GM18526 (cell line): ENCODE data around the gene COL9A3.

ENCODE experiments used
- POLR2A ChIP-seq: IDR thresholded peaks from 3 replicates; pipeline ENCODE4 v1.6.1; 2011; ENCODE audit not compliant: insufficient read length; ENCODE audit errors: extremely low read depth

Gene COL9A3

GRCh38 chr20:62828511-62829230, 11.8 kb downstream of the COL9A3 start:
- no peak for TF ChIP-seq POLR2A

DNA sequence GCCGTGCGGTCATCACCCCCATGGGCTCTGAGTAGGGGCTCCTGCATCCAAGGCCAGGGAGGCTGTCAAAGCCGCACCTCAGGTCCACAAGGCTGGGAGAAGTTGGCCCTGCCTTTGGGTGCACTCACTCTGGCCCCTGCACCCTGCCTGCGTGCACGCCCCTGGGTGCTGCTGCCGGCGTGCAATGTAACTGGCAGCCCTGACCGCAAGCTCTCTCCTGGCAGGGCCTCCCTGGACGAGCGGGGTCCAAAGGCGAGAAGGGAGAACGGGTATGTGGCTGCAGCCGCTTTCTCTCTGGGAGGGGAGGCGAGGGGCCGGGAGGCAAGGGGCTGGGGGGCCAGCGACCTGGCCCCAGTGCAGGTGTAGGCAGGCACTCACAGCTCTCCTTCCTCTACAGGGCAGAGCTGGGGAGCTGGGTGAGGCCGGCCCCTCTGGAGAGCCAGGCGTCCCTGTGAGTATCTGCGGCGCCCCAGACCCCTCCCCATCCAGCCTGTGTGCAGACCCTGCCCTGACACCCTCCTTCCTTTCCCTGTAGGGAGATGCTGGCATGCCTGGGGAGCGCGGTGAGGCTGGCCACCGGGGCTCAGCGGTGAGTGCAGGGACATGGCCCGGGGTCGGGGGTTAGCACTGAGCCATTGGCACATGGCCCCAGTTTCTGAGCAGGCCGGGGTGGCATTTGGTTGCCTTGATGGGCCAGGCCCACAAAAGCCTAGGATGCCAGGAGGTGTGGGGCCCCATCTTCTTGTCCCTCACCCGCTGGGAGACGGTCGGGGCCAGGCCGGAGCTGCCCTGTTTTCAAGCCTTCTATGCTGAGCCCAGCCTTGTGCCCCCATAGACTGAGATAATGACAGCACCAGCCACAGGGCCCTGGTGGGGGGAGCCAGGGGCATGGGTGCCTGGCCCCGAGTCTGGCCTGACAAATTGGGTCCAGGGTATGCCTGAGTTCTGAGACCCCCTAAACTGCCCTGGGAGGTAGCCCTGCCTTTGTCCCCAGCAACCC, 12.7 kb downstream of the COL9A3 start:
- TF ChIP-seq POLR2A: no peak

DNA sequence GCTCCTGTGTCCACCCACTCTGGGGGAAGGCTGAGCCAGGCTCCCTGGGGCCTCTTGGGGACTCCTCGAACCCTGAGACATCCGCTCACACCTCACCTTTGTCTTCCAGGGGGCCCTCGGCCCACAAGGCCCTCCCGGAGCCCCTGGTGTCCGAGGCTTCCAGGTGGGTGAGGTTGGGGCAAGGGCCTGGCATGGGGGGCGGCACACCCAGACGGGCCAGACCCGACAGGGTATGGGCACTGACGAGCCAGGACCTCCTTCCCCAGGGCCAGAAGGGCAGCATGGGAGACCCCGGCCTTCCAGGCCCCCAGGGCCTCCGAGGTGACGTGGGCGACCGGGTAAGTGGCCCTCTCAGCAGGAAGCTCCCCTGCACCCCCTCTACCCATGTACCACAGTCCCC, 13.4 kb downstream of the COL9A3 start:
- no peak for TF ChIP-seq POLR2A

DNA sequence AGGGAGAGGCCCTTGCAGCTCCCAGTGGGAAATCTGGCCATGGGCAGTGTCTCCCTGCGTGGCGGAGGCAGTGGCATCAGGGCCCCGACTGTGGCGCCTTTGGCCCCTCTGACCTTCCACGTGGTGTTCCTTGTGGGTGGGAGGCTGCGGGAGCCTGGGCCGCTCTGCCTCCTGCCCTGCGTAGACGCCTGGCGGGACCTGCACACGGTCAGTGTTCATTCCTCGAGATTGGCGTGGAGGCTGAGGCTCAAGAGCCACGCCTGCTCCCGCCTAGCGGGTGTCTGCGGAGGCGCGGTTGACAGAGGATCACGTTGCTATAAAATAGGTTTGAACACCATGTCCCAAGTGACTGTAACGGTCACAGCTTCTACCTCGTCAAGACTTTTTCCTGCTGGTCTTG, 14.0 kb downstream of the COL9A3 start:
- TF ChIP-seq POLR2A: no peak

DNA sequence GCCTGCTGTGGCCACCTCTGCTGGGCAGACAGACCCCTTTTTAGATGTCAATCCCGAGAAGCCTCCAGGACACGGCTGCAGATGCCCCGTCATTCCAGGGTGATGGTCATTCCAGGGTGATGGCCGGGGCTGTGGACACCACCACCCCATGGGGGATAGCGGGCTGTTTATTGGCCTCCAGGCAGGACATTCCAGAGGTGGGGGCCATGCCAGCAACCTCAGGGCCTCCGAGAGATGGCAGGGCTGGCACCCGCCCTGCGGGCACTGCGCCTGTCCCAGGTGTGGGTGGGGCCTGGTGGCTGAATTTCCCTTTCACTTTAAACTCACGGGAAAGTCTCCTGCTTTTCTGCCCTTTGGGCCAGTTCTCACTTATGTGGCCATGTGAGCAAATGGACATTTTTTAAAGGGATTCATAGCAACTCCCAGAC, 14.5 kb downstream of the COL9A3 start:
- TF ChIP-seq POLR2A: no peak

DNA sequence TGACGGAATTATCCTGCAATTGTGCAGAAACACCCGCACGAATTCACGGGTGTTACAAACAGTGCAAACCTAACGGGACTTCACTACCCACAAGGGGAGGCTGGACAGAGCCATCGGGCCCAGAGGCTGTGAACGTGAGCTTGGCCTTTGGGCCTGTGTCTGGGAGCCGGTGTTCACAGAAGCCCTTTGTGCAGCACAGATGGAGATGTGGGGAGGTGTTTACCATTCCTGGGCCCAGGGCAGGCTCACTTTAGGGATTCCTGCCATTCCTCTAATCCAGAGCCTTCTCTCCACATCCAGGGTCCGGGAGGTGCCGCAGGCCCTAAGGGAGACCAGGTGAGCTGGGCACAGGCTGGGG, 15.0 kb downstream of the COL9A3 start:
- no peak for TF ChIP-seq POLR2A

DNA sequence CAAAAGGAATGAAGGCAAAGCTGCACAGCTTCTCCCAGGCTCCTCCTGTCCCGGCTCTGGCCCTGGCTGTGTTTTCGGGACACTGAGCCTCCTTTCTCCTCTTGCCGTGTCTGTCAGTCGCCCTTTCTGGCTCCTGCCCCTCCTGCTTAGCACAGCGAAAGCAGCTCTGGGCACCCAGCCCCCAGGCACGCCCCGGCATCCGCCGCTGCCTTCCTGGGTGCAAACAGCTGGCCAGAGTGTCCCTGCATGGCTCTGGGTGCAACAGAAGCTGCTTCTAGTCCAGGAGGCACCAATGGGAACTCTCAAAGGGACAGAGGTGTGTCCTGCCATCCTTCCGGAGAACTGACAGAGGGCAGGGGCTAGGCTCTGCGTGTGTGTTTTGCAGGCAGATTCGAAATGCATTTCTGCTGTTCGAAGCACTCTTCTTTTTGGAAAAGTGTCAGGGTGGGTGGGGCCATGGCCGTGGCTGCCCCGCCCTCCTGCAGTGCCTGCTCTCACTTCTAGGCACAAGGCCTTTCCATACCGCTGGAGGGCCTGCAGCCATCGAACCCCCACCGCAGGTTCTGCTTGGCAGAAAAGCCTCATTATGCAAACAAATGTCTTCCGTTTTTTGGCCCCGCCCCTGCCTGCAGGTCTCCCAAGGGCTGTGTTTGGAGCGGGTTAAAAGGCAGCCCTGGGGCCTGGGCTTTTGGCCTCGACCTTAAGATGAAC, 15.5 kb downstream of the COL9A3 start:
- TF ChIP-seq POLR2A: no peak

GRCh38 chr20:62832951-62833391, 16.1 kb downstream of the COL9A3 start:
- no peak for TF ChIP-seq POLR2A

DNA sequence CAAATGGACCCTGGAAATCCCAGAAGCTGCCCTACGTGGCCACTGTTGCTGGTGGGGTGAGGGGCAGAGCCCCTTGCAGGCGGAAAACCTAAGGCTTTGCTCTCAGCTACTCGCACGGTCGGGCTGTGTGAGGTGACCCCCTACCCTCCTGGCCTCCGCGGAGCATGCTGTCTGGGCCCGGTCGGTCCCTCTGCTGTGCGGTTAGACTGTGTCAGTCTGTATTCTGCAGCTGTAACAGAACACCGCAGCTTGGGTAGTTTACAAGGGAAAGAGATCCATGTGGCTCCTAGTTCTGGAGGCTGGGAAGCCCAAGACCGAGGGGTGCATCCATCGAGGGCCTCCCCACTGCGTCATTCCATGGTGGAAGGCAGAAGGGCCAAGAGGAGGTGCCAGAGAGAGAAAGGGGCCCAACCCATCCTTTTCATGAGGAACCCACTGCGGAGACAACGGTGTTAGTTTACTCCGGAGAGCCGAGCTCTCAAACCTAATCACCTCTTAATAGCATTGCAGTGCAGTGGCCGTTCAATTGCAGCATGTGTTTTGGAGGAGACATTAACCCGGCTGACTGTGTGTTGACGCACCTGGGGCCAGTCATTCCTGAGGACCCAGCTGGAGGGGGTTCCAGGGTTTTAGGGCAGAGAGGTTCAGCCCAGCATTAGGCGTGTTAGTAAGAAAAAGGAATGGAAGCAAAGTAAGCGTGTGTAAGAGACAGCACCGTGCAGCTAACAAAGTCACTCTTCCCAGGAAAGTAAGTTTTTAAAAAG, 18.3 kb downstream of the COL9A3 start:
- no peak for TF ChIP-seq POLR2A

DNA sequence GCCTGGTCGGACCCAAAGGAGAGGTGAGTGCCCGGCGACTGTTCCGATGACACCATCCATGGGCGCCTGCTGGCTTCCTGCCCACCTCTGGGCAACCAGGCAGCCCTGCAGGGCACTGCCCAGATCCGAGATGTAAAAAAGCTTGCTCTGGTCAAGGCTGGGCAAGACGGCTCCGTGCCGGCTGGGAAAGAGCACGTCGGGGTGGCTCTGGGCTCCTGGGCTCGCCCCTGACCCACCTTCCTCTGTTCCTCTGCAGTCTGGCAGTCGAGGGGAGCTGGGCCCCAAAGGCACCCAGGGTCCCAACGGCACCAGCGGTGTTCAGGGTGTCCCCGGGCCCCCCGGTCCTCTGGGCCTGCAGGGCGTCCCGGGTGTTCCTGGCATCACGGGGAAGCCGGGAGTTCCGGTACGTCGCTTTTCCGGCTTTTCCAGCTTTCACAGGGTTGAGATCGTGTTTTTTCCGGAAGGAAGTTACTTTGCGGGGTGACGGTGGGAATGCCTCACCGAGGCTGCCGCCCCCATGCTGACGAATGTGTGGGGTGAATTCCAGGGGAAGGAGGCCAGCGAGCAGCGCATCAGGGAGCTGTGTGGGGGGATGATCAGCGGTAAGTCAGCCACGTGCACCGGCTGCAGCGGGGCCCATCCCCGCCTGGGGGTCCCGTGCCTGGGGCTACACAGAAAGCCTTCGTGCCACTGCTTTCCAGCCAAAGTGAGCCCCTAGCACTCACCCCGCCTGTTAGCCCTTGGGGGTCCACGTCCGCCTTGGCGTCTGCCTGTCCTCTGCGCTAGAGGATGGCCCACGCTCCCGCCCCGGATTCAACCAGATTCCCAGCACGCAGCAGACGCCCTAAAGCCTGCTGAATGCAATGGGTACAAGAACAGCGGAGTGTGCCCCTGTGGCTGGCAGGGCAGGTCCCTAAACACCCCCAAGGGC, 19.3 kb downstream of the COL9A3 start:
- TF ChIP-seq POLR2A: no peak

- no peak for TF ChIP-seq POLR2A
Measured at GRCh38 chr20:62836967-62837490, 20.2 kb downstream of the COL9A3 start.

DNA sequence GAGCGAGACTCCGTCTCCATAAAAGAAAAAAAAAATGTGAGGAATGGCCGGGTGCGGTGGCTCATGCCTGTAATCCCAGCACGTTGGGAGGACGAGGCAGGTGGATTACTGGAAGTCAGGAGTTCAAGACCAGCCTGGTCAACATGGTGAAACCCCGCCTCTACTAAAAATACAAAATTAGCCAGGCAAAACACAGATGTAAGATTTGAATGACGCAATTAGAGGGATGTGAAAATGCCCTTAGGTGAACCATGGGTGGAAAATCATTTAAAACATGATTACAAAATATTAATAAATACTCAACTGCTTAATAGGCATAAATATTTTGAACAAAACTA, 20.9 kb downstream of the COL9A3 start:
- TF ChIP-seq POLR2A: no peak

- no peak for TF ChIP-seq POLR2A
Measured at GRCh38 chr20:62838128-62838891, 21.5 kb downstream of the COL9A3 start.
